ENCODE results near the gene DNPEP.

Gene DNPEP

GRCh38 chr2:219425238-219426067 is 37.7 kb upstream of the DNPEP start:
- no peaks in the 10 kb centered on the region for H3K9me3 Mint-ChIP-seq
- no peak overlapping the region for H3K27ac Mint-ChIP-seq
- no peak overlapping the region for H3K4me3 Mint-ChIP-seq
- DNase-seq (ENCODE audit: low spot score in 2 of 2): no peak
- H3K27me3 Mint-ChIP-seq: peaks cover 21% of the 10 kb centered on the region
- no peak for ATAC-seq (ENCODE audit: low read depth)
- H3K36me3 Mint-ChIP-seq: no peaks in the 10 kb centered on the region
- H3K4me1 Mint-ChIP-seq: no peaks in the 10 kb centered on the region

- H3K9me3 Mint-ChIP-seq: no peaks in the 10 kb centered on the region
- H3K4me1 Mint-ChIP-seq: no peaks in the 10 kb centered on the region
- no peak overlapping the region for H3K4me3 Mint-ChIP-seq
- H3K36me3 Mint-ChIP-seq: no peaks in the 10 kb centered on the region
- ATAC-seq (ENCODE audit: low read depth) (no peak), DNase-seq (ENCODE audit: low spot score in 2 of 2) (no peak)
- H3K27ac Mint-ChIP-seq: no peak overlapping the region
- H3K27me3 Mint-ChIP-seq: peaks cover 26% of the 10 kb centered on the region
Measured at GRCh38 chr2:219423652-219424377, 36.1 kb upstream of the DNPEP start.

GRCh38 chr2:219422952-219423534 is 35.3 kb upstream of the DNPEP start:
- H3K27me3 Mint-ChIP-seq: peaks cover 26% of the 10 kb centered on the region
- H3K9me3 Mint-ChIP-seq: no peaks in the 10 kb centered on the region
- ATAC-seq (ENCODE audit: low read depth) (no peak), DNase-seq (ENCODE audit: low spot score in 2 of 2) (no peak)
- H3K27ac Mint-ChIP-seq: no peak overlapping the region
- H3K4me1 Mint-ChIP-seq: no peaks in the 10 kb centered on the region
- H3K36me3 Mint-ChIP-seq: no peaks in the 10 kb centered on the region
- H3K4me3 Mint-ChIP-seq: no peak overlapping the region

DNA sequence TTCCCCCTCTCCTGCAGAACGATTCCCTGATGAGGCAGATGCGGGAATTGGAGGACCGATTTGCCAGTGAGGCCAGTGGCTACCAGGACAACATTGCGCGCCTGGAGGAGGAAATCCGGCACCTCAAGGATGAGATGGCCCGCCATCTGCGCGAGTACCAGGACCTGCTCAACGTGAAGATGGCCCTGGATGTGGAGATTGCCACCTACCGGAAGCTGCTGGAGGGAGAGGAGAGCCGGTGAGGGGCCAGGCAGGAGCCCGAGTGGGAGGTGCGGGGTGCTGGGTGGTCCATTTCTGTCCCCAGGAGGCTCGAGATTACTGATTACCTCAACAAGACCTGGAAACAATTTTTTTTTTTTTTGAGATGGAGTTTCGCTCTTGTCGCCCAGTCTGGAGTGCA is 33.6 kb upstream of the DNPEP start:
- Mint-ChIP-seq H3K27me3 (peaks cover 27% of the 10 kb centered on the region), H3K27ac (no peak overlapping the region), H3K4me3 (no peak overlapping the region), H3K4me1 (no peaks in the 10 kb centered on the region), H3K36me3 (no peaks in the 10 kb centered on the region), H3K9me3 (no peaks in the 10 kb centered on the region)
- DNase-seq (ENCODE audit: low spot score in 2 of 2): no peak
- ATAC-seq (ENCODE audit: low read depth): no peak

DNA sequence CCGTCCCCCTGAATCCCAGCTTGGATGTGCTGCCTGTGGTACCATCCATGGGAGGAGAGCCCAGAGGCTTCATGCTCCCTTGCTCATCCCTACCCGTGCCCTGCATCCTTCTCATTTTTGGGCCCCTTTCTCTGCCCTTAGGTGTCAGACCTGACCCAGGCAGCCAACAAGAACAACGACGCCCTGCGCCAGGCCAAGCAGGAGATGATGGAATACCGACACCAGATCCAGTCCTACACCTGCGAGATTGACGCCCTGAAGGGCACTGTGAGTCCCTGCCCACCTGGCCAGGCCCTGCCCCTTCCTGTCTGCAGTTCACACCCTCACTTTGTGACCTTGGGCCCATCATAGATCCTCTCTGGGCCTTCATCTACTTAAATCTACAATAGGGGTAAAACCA is 33.0 kb upstream of the DNPEP start:
- Mint-ChIP-seq H3K4me1 (no peaks in the 10 kb centered on the region), H3K4me3 (no peak overlapping the region), H3K9me3 (no peaks in the 10 kb centered on the region), H3K27me3 (peaks cover 23% of the 10 kb centered on the region), H3K36me3 (no peaks in the 10 kb centered on the region), H3K27ac (no peak overlapping the region)
- DNase-seq (ENCODE audit: low spot score in 2 of 2) (no peak), ATAC-seq (ENCODE audit: low read depth) (no peak)

- Mint-ChIP-seq H3K36me3 (no peaks in the 10 kb centered on the region), H3K27ac (no peak overlapping the region), H3K4me3 (no peak overlapping the region), H3K9me3 (no peaks in the 10 kb centered on the region), H3K4me1 (no peaks in the 10 kb centered on the region), H3K27me3 (peaks cover 24% of the 10 kb centered on the region)
- no peak for DNase-seq (ENCODE audit: low spot score in 2 of 2)
- no peak for ATAC-seq (ENCODE audit: low read depth)
Measured at GRCh38 chr2:219419331-219420197, 31.9 kb upstream of the DNPEP start.

GRCh38 chr2:219419012-219419324 is 31.3 kb upstream of the DNPEP start:
- ATAC-seq (ENCODE audit: low read depth): no peak
- Mint-ChIP-seq H3K4me3 (no peak overlapping the region), H3K4me1 (no peaks in the 10 kb centered on the region), H3K36me3 (no peaks in the 10 kb centered on the region), H3K9me3 (no peaks in the 10 kb centered on the region), H3K27me3 (peaks cover 20% of the 10 kb centered on the region), H3K27ac (no peak overlapping the region)
- no peak for DNase-seq (ENCODE audit: low spot score in 2 of 2)

DNA sequence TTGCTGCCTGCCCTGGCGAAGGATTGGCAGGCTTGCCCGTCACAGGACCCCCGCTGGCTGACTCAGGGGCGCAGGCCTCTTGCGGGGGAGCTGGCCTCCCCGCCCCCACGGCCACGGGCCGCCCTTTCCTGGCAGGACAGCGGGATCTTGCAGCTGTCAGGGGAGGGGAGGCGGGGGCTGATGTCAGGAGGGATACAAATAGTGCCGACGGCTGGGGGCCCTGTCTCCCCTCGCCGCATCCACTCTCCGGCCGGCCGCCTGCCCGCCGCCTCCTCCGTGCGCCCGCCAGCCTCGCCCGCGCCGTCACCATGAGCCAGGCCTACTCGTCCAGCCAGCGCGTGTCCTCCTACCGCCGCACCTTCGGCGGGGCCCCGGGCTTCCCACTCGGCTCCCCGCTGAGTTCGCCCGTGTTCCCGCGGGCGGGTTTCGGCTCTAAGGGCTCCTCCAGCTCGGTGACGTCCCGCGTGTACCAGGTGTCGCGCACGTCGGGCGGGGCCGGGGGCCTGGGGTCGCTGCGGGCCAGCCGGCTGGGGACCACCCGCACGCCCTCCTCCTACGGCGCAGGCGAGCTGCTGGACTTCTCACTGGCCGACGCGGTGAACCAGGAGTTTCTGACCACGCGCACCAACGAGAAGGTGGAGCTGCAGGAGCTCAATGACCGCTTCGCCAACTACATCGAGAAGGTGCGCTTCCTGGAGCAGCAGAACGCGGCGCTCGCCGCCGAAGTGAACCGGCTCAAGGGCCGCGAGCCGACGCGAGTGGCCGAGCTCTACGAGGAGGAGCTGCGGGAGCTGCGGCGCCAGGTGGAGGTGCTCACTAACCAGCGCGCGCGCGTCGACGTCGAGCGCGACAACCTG is 30.7 kb upstream of the DNPEP start, which contains the start of gene DES:
Gene DES, plus strand, starts transcription at position 223 of the 857 bp plus-strand sequence. Its CDS starts 86 bp downstream, at position 309.
- Mint-ChIP-seq H3K4me3 (no peak within 1 kb of the TSS), H3K36me3 (no peaks in the 10 kb centered on the region), H3K9me3 (no peaks in the 10 kb centered on the region), H3K27me3 (peaks cover 19% of the 10 kb centered on the region), H3K4me1 (no peaks in the 10 kb centered on the region), H3K27ac (no peak within 1 kb of the TSS)
- ATAC-seq (ENCODE audit: low read depth) (no peak), DNase-seq (ENCODE audit: low spot score in 2 of 2) (no peak)

- no peaks in the 10 kb centered on the region for H3K4me1 Mint-ChIP-seq
- DNase-seq (ENCODE audit: low spot score in 2 of 2) (no peak), ATAC-seq (ENCODE audit: low read depth) (no peak)
- peaks cover 17% of the 10 kb centered on the region for H3K27me3 Mint-ChIP-seq
- no peak overlapping the region for H3K4me3 Mint-ChIP-seq
- H3K36me3 Mint-ChIP-seq: no peaks in the 10 kb centered on the region
- H3K9me3 Mint-ChIP-seq: no peaks in the 10 kb centered on the region
- no peak overlapping the region for H3K27ac Mint-ChIP-seq
Measured at GRCh38 chr2:219417374-219417773, 29.7 kb upstream of the DNPEP start.

GRCh38 chr2:219416938-219417337 is 29.2 kb upstream of the DNPEP start:
- H3K9me3 Mint-ChIP-seq: no peaks in the 10 kb centered on the region
- DNase-seq (ENCODE audit: low spot score in 2 of 2) (no peak), ATAC-seq (ENCODE audit: low read depth) (no peak)
- peaks cover 15% of the 10 kb centered on the region for H3K27me3 Mint-ChIP-seq
- no peak overlapping the region for H3K4me3 Mint-ChIP-seq
- no peaks in the 10 kb centered on the region for H3K4me1 Mint-ChIP-seq
- H3K27ac Mint-ChIP-seq: no peak overlapping the region
- no peaks in the 10 kb centered on the region for H3K36me3 Mint-ChIP-seq

GRCh38 chr2:219416235-219416602 is 28.5 kb upstream of the DNPEP start:
- Mint-ChIP-seq H3K27me3 (peaks cover 15% of the 10 kb centered on the region), H3K27ac (no peak overlapping the region), H3K36me3 (no peaks in the 10 kb centered on the region), H3K4me1 (no peaks in the 10 kb centered on the region), H3K9me3 (no peaks in the 10 kb centered on the region), H3K4me3 (no peak overlapping the region)
- no peak for ATAC-seq (ENCODE audit: low read depth)
- no peak for DNase-seq (ENCODE audit: low spot score in 2 of 2)

- Mint-ChIP-seq H3K4me1 (no peaks in the 10 kb centered on the region), H3K36me3 (no peaks in the 10 kb centered on the region), H3K4me3 (no peak overlapping the region), H3K9me3 (no peaks in the 10 kb centered on the region), H3K27me3 (peaks cover 13% of the 10 kb centered on the region), H3K27ac (no peak overlapping the region)
- ATAC-seq (ENCODE audit: low read depth): no peak
- DNase-seq (ENCODE audit: low spot score in 2 of 2): no peak
Measured at GRCh38 chr2:219415580-219416234, 28.0 kb upstream of the DNPEP start.

- Mint-ChIP-seq H3K9me3 (no peaks in the 10 kb centered on the region), H3K36me3 (no peaks in the 10 kb centered on the region), H3K27ac (no peak overlapping the region), H3K4me3 (no peak overlapping the region), H3K4me1 (no peaks in the 10 kb centered on the region), H3K27me3 (peaks cover 11% of the 10 kb centered on the region)
- ATAC-seq (ENCODE audit: low read depth) (no peak), DNase-seq (ENCODE audit: low spot score in 2 of 2) (no peak)
Measured at GRCh38 chr2:219414857-219415256, 27.1 kb upstream of the DNPEP start.

Measured in memory B cell (primary cell).